Measurements from ENCODE around the gene HECW1. TPM values are rescaled to one million over a fixed set of nuclear protein-coding genes. Genes with fewer than 3 reads are reported as not detected.
A peak's percentile ranks its signal among the peaks of the same experiment; 100 is the strongest.

Gene HECW1
- total RNA-seq, 2 experiments from 2014 or later: not detected

DNA sequence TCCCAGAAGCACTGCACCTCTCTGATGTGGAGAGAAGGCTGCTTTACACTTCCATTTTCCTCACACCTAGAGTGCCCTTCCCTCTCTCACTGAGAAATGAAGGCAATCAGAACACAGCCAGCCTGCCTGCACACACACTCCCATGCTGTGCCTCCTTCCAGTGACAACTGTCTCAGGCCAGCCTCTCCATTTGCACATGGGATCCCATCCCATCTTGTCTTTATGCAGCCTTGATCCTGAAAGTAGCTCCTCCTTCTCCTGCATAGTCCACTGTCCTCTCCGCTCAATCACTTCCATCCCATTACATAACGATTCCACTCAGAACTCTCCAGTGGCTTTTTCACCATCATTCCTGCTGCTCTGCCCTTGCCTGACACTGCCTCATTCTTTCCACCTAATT lies 266.8 kb downstream of the HECW1 start:
- DNase-seq (no peak), ATAC-seq (no peak)
- ChIA-PET CTCF (no interaction called here), POLR2A (interaction anchor here (1.0 kb wide), 1 partner anchor 91 kb away, joined by 3 read pairs; no protein-coding TSS in a partner anchor)
- TF ChIP-seq CTCF (IDR thresholded peaks at IDR 0.05): no peak
- H3K36me3 Mint-ChIP-seq (ENCODE audit: low read depth): no peaks in the 10 kb centered on the region
- H3K4me1 Mint-ChIP-seq (ENCODE audit: low read depth): no peaks in the 10 kb centered on the region
- peaks cover 24% of the 10 kb centered on the region for H3K27me3 Mint-ChIP-seq
- no peak overlapping the region for H3K4me3 Mint-ChIP-seq
- H3K27ac Mint-ChIP-seq: no peak overlapping the region
- intact Hi-C loops (cut with micrococcal nuclease): no loop called here
- no peaks in the 10 kb centered on the region for H3K9me3 Mint-ChIP-seq

DNA sequence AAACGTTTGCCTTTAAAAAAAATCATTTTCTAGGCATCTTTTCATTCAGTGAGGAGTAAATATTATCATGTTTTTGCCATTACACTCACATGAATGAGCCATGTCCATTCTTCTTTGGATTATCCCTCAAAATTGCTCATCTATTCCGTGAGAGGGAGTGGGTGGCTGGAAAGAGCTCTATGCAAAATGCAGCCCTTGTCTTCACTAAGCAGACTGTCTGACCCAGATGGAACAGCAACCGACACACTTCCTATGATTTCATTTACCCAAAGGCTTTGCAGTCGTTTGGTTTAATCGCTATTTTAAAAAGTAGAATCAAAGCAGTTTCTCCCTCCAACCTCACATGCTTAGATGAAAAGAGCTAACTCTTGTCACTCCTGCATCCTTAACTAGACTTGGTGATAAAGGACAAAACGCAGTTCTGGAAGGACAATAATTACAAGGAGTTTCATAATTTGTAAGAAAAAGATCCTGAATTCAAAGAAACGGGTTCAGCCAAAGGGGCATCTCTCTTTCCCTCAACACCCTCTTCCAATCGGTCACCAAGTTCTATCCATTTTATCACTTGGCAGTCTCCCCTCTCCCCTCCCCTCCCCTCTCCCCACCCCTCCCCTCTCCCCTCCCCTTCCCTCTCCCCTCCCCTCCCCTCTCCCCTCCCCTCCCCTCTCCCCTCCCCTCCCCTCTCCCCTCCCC lies 272.3 kb downstream of the HECW1 start:
- DNase-seq (no peak), ATAC-seq (no peak)
- Mint-ChIP-seq H3K4me1 (ENCODE audit: low read depth) (peaks cover 8% of the 10 kb centered on the region), H3K27me3 (peaks cover 26% of the 10 kb centered on the region), H3K9me3 (peaks cover 7% of the 10 kb centered on the region), H3K27ac (no peak overlapping the region), H3K36me3 (ENCODE audit: low read depth) (no peaks in the 10 kb centered on the region), H3K4me3 (no peak overlapping the region)
- CTCF ChIA-PET: no interaction called here
- POLR2A ChIA-PET: no interaction called here
- TF ChIP-seq CTCF (IDR thresholded peaks at IDR 0.05): no peak
- intact Hi-C loops (cut with micrococcal nuclease): no loop called here

- Mint-ChIP-seq H3K4me1 (ENCODE audit: low read depth) (peaks cover 8% of the 10 kb centered on the region), H3K36me3 (ENCODE audit: low read depth) (no peaks in the 10 kb centered on the region), H3K4me3 (no peak overlapping the region), H3K27me3 (peaks cover 25% of the 10 kb centered on the region), H3K27ac (no peak overlapping the region), H3K9me3 (peaks cover 7% of the 10 kb centered on the region)
- ATAC-seq (no peak), DNase-seq (no peak)
- ChIA-PET CTCF (no interaction called here), POLR2A (no interaction called here)
- no peak for TF ChIP-seq CTCF (IDR thresholded peaks at IDR 0.05)
- intact Hi-C loops (cut with micrococcal nuclease): no loop called here
Observed at GRCh38 chr7:43385309-43385680, 272.8 kb downstream of the HECW1 start.

GRCh38 chr7:43385856-43386255 lies 273.4 kb downstream of the HECW1 start:
- Mint-ChIP-seq H3K4me1 (ENCODE audit: low read depth) (peaks cover 8% of the 10 kb centered on the region), H3K27me3 (peaks cover 23% of the 10 kb centered on the region), H3K36me3 (ENCODE audit: low read depth) (no peaks in the 10 kb centered on the region), H3K27ac (no peak overlapping the region), H3K4me3 (no peak overlapping the region), H3K9me3 (peaks cover 7% of the 10 kb centered on the region)
- ATAC-seq: peak; percentile 65
- no peak for TF ChIP-seq CTCF (IDR thresholded peaks at IDR 0.05)
- ChIA-PET CTCF (no interaction called here), POLR2A (no interaction called here)
- intact Hi-C loops (cut with micrococcal nuclease): no loop called here
- peak; percentile 63 for DNase-seq

DNA sequence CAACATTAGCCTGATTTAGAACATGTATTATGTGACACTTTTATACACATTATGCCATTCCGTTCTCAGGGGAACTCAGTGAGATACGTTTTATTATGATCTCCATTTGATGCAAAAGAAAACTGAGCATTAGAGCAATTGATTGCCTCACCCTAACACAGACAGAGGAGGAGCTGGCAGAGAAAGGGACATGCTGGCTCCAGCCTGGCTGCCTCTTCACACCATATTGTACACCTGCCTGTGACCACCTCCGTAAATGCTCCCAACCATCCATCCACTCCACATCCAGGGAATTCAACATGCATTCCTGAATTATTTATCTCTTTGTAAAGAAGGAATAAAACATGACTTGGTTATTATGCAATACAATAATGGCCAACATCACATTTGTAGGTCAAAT lies 275.5 kb downstream of the HECW1 start:
- no peaks in the 10 kb centered on the region for H3K36me3 Mint-ChIP-seq (ENCODE audit: low read depth)
- TF ChIP-seq CTCF (IDR thresholded peaks at IDR 0.05): no peak
- POLR2A ChIA-PET: no interaction called here

More for the DNA sequence above, 275.5 kb downstream of the HECW1 start:
- intact Hi-C loops (cut with micrococcal nuclease): no loop called here
- no peak for DNase-seq
- peaks cover 8% of the 10 kb centered on the region for H3K4me1 Mint-ChIP-seq (ENCODE audit: low read depth)
- peaks cover 17% of the 10 kb centered on the region for H3K27me3 Mint-ChIP-seq
- peaks cover 7% of the 10 kb centered on the region for H3K9me3 Mint-ChIP-seq
- CTCF ChIA-PET: interaction anchor here (1.1 kb wide), 1 partner anchor 127 kb away, joined by 3 read pairs; no protein-coding TSS in a partner anchor
- no peak for ATAC-seq
- H3K4me3 Mint-ChIP-seq: no peak overlapping the region
- no peak overlapping the region for H3K27ac Mint-ChIP-seq

Data from activated CD8-positive, alpha-beta T cell treated with anti-CD3 and anti-CD28 coated beads for 36 hours (primary cell).